LNCaP clone FGC (cell line): ENCODE measurements around the gene PCOLCE2.

Experiments
- DNase-seq: peaks from one replicate; pipeline ENCODE4 v3.0.0-alpha.2; 2011; ENCODE audit warnings: low read depth
- H3K4me3 ChIP-seq: 2 replicates; pipeline ENCODE4 v1.5.1; 2011; ENCODE audit warnings: mild to moderate bottlenecking, low read depth, low read length, control low read depth
- CTCF ChIP-seq: IDR thresholded peaks from 2 replicates; pipeline ENCODE4 v1.5.1; 2012; ENCODE audit warnings: mild to moderate bottlenecking; ENCODE audit not compliant: control insufficient read depth, insufficient read depth; ENCODE audit errors: extremely low read depth

Gene PCOLCE2

GRCh38 chr3:142795332-142795731 lies 93.6 kb downstream of the PCOLCE2 start:
- no peak for DNase-seq
- H3K4me3 ChIP-seq, result no peak overlapping the region
- no peak for TF ChIP-seq CTCF

- DNase-seq, result no peak
- no peak for TF ChIP-seq CTCF
- H3K4me3 ChIP-seq, result no peak overlapping the region
Observed at GRCh38 chr3:142794508-142794907, 94.4 kb downstream of the PCOLCE2 start.

GRCh38 chr3:142787719-142788118 lies 101.2 kb downstream of the PCOLCE2 start:
- H3K4me3 ChIP-seq, result no peak overlapping the region
- DNase-seq, result no peak
- no peak for TF ChIP-seq CTCF

GRCh38 chr3:142785996-142786395 lies 102.9 kb downstream of the PCOLCE2 start:
- TF ChIP-seq CTCF, result no peak
- no peak for DNase-seq
- no peak overlapping the region for H3K4me3 ChIP-seq

- H3K4me3 ChIP-seq, result no peak overlapping the region
- no peak for DNase-seq
- TF ChIP-seq CTCF, result no peak
Observed at GRCh38 chr3:142784228-142784627, 104.7 kb downstream of the PCOLCE2 start.

GRCh38 chr3:142782616-142783015 lies 106.3 kb downstream of the PCOLCE2 start:
- H3K4me3 ChIP-seq, result no peak overlapping the region
- TF ChIP-seq CTCF, result no peak
- DNase-seq, result no peak

GRCh38 chr3:142779591-142779990 lies 109.3 kb downstream of the PCOLCE2 start:
- no peak for DNase-seq
- H3K4me3 ChIP-seq, result no peak overlapping the region
- TF ChIP-seq CTCF, result no peak
